HepG2 (cell line): Measurements from ENCODE around the gene SNX13. TPM values are rescaled to one million over a fixed set of nuclear protein-coding genes. Genes with fewer than 3 reads are reported as not detected.

Source experiments
- EP300 ChIP-seq, 3 experiments: sonication (generic) in 1 of 3; formaldehyde crosslinking in 1 of 3; IDR thresholded peaks; 2 replicates each; pipeline versions ENCODE4 v1.5.1 to v1.6.1; 2011 to 2020; ENCODE audit warnings: low read depth in 2 of 3, low read length in 2 of 3, borderline replicate concordance in 1 of 3, improper control_type of control experiment in 1 of 3, mild to moderate bottlenecking in 1 of 3, missing genetic modification reagents in 1 of 3, moderate library complexity in 1 of 3
- HNF4A ChIP-seq: sonication (generic); formaldehyde crosslinking; IDR thresholded peaks from 2 replicates; pipeline ENCODE4 v1.4.0; 2020; ENCODE audit warnings: missing genetic modification reagents
- ISL2 ChIP-seq: sonication (generic); formaldehyde crosslinking; IDR thresholded peaks from 2 replicates; pipeline ENCODE4 v1.5.0; 2020; ENCODE audit warnings: missing genetic modification reagents
- JUND ChIP-seq: sonication (generic); formaldehyde crosslinking; IDR thresholded peaks from 2 replicates; pipeline ENCODE4 v1.8.0; 2022; ENCODE audit warnings: mild to moderate bottlenecking, missing genetic modification reagents
- MYC ChIP-seq: sonication (generic); formaldehyde crosslinking; IDR thresholded peaks from 2 replicates; pipeline ENCODE4 v1.9.0; 2021; ENCODE audit warnings: missing genetic modification reagents, borderline replicate concordance
- PHF21A ChIP-seq: sonication (generic); formaldehyde crosslinking; IDR thresholded peaks from 2 replicates; pipeline ENCODE4 v1.5.0; 2020; ENCODE audit warnings: mild to moderate bottlenecking, missing genetic modification reagents
- POGZ ChIP-seq: sonication (generic); formaldehyde crosslinking; IDR thresholded peaks from 2 replicates; pipeline ENCODE4 v1.4.0; 2020; ENCODE audit warnings: mild to moderate bottlenecking, missing genetic modification reagents
- SAP130 ChIP-seq: IDR thresholded peaks from 2 replicates; pipeline ENCODE4 v1.6.1; 2016; ENCODE audit warnings: low read depth
- SIX1 ChIP-seq: sonication (generic); formaldehyde crosslinking; IDR thresholded peaks from 2 replicates; pipeline ENCODE4 v1.4.0; 2020; ENCODE audit warnings: missing genetic modification reagents, borderline replicate concordance
- SMC3 ChIP-seq: IDR thresholded peaks from 2 replicates; pipeline ENCODE4 v1.6.1; 2011; ENCODE audit warnings: low read length, improper control_type of control experiment
- ZMYM3 ChIP-seq: sonication (generic); formaldehyde crosslinking; IDR thresholded peaks from 2 replicates; pipeline ENCODE4 v1.5.1; 2020; ENCODE audit warnings: mild to moderate bottlenecking, missing genetic modification reagents
- ZNF792 ChIP-seq: IDR thresholded peaks from 2 replicates; pipeline ENCODE4 v1.6.1; 2016
- polyA plus RNA-seq, 8 experiments: library from polyadenylated mRNA; depleted of rRNA in 3 of 8; stranded (reverse) in 7 of 8; unstranded in 1 of 8; fragments of >200 nt; fragmentation: Illumina TruSeq in 4 of 8; extraction: Trizol in 4 of 8; gene quantifications; 2 replicates each; pipeline versions ENCODE4 v1.2.1 to v1.2.3, GENCODE V29; 2011 to 2016; ENCODE audit warnings: low read depth in 4 of 8, missing spikeins in 1 of 8, mixed read lengths in 1 of 8; ENCODE audit not compliant: insufficient read depth in 1 of 8
- total RNA-seq, 5 experiments: library from RNA; depleted of rRNA; stranded (reverse); fragments of >200 nt; fragmentation: Illumina TruSeq; extraction: Trizol; gene quantifications; 2 replicates each; pipeline ENCODE4 v1.2.3, GENCODE V29; 2016; ENCODE audit warnings: low read depth in 1 of 5
- TF ChIP-seq, protein P1 (sequence below): sonication (generic); formaldehyde crosslinking; IDR thresholded peaks from 2 replicates; pipeline ENCODE4 v1.4.0; 2020; ENCODE audit warnings: missing genetic modification reagents
- TF ChIP-seq, protein P2 (sequence below): IDR thresholded peaks from 2 replicates; pipeline ENCODE4 v1.6.1; 2016
- TF ChIP-seq, protein P3 (sequence below): IDR thresholded peaks from 2 replicates; pipeline ENCODE4 v1.6.1; 2016; ENCODE audit warnings: mild to moderate bottlenecking
- TF ChIP-seq, protein P4 (sequence below): sonication (generic); formaldehyde crosslinking; IDR thresholded peaks from 2 replicates; pipeline ENCODE4 v1.5.0; 2020; ENCODE audit warnings: missing genetic modification reagents
- TF ChIP-seq, protein P5 (sequence below): IDR thresholded peaks from 2 replicates; pipeline ENCODE4 v1.6.1; 2016; ENCODE audit warnings: low read depth, borderline replicate concordance
- TF ChIP-seq, protein P6 (sequence below): sonication (generic); formaldehyde crosslinking; IDR thresholded peaks from 2 replicates; pipeline ENCODE4 v1.4.0; 2020; ENCODE audit warnings: missing genetic modification reagents
- TF ChIP-seq, protein P7 (sequence below): sonication (generic); formaldehyde crosslinking; conservative IDR thresholded peaks from 2 replicates; pipeline ENCODE4 v1.4.0; 2020; ENCODE audit warnings: mild to moderate bottlenecking, missing genetic modification reagents, moderate library complexity

SNX13 gene
- total and polyA plus RNA-seq, 2 of the 13 experiments (the other 11 are each of a cell fraction or from before 2014, with no cell fraction given), result 14.3 to 32.3 TPM

DNA sequence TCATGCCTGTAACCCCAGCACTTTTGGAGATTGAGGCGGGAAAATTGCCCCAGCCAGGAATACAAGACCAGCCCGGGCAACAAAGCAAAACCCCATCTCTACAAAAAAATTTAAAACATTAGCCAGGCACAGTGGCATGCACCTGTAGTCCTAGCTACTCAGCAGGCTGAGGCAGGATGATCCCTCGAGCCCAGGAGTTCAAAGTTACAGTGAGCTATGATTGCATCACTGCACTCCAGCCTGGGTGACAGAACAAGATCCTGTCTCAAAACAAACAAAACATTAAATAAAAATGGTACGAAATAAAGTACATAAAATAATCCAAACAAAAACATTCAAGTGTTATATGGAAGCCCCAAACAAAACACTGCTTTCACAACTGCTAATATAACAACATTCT, 125.0 kb downstream of the SNX13 start (continued):
- TF ChIP-seq POGZ (CRISPR knock-in tag) (peak; percentile 63; the same call in 1 of the 2 replicates), ZMYM3 (peak; percentile 38; the same call in 1 of the 2 replicates), JUND (CRISPR knock-in tag) (0 out of 2 replicates have a peak, but pooled peaks have one; percentile 22), HNF4A (CRISPR knock-in tag) (peak; percentile 91), EP300 (IDR thresholded peaks at IDR 0.05; ENCODE audit: low read depth in 2 of 2, low read length in 2 of 2) (0 out of 4 replicates have a peak, but pooled peaks of 1 of the 2 experiments have one; percentile 34), EP300 (CRISPR knock-in tag; IDR thresholded peaks at IDR 0.05; ENCODE audit: borderline replicate concordance) (no peak), PHF21A (CRISPR knock-in tag) (peak; percentile 66), ZNF792 (CRISPR knock-in tag) (peak; percentile 41; the same call in 1 of the 2 replicates), ISL2 (CRISPR knock-in tag) (peak; percentile 77), SIX1 (CRISPR knock-in tag) (peak; percentile 52; the same call in 1 of the 2 replicates), SMC3 (no peak), MYC (CRISPR knock-in tag) (0 out of 2 replicates have a peak, but pooled peaks have one; percentile 20), SAP130 (CRISPR knock-in tag) (peak; percentile 60; the same call in 1 of the 2 replicates)
- TF ChIP-seq, protein P1, sequence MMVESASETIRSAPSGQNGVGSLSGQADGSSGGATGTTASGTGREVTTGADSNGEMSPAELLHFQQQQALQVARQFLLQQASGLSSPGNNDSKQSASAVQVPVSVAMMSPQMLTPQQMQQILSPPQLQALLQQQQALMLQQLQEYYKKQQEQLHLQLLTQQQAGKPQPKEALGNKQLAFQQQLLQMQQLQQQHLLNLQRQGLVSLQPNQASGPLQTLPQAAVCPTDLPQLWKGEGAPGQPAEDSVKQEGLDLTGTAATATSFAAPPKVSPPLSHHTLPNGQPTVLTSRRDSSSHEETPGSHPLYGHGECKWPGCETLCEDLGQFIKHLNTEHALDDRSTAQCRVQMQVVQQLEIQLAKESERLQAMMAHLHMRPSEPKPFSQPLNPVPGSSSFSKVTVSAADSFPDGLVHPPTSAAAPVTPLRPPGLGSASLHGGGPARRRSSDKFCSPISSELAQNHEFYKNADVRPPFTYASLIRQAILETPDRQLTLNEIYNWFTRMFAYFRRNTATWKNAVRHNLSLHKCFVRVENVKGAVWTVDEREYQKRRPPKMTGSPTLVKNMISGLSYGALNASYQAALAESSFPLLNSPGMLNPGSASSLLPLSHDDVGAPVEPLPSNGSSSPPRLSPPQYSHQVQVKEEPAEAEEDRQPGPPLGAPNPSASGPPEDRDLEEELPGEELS (CRISPR knock-in tag), result peak; percentile 86
- TF ChIP-seq, protein P2, sequence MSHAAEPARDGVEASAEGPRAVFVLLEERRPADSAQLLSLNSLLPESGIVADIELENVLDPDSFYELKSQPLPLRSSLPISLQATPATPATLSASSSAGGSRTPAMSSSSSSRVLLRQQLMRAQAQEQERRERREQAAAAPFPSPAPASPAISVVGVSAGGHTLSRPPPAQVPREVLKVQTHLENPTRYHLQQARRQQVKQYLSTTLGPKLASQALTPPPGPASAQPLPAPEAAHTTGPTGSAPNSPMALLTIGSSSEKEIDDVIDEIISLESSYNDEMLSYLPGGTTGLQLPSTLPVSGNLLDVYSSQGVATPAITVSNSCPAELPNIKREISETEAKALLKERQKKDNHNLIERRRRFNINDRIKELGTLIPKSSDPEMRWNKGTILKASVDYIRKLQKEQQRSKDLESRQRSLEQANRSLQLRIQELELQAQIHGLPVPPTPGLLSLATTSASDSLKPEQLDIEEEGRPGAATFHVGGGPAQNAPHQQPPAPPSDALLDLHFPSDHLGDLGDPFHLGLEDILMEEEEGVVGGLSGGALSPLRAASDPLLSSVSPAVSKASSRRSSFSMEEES (CRISPR knock-in tag), result peak; percentile 26; the same call in 1 of the 2 replicates
- TF ChIP-seq, protein P3, sequence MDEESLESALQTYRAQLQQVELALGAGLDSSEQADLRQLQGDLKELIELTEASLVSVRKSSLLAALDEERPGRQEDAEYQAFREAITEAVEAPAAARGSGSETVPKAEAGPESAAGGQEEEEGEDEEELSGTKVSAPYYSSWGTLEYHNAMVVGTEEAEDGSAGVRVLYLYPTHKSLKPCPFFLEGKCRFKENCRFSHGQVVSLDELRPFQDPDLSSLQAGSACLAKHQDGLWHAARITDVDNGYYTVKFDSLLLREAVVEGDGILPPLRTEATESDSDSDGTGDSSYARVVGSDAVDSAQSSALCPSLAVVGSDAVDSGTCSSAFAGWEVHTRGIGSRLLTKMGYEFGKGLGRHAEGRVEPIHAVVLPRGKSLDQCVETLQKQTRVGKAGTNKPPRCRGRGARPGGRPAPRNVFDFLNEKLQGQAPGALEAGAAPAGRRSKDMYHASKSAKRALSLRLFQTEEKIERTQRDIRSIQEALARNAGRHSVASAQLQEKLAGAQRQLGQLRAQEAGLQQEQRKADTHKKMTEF, result peak; percentile 49; the same call in 1 of the 2 replicates
- TF ChIP-seq, protein P4, sequence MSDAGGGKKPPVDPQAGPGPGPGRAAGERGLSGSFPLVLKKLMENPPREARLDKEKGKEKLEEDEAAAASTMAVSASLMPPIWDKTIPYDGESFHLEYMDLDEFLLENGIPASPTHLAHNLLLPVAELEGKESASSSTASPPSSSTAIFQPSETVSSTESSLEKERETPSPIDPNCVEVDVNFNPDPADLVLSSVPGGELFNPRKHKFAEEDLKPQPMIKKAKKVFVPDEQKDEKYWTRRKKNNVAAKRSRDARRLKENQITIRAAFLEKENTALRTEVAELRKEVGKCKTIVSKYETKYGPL (CRISPR knock-in tag), result peak; percentile 63; the same call in 1 of the 2 replicates
- TF ChIP-seq, protein P5, sequence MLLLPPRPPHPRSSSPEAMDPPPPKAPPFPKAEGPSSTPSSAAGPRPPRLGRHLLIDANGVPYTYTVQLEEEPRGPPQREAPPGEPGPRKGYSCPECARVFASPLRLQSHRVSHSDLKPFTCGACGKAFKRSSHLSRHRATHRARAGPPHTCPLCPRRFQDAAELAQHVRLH (CRISPR knock-in tag), result peak; percentile 39; the same call in 1 of the 2 replicates
- TF ChIP-seq, protein P6, sequence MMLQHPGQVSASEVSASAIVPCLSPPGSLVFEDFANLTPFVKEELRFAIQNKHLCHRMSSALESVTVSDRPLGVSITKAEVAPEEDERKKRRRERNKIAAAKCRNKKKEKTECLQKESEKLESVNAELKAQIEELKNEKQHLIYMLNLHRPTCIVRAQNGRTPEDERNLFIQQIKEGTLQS (CRISPR knock-in tag), result peak; percentile 92
- TF ChIP-seq, protein P7, sequence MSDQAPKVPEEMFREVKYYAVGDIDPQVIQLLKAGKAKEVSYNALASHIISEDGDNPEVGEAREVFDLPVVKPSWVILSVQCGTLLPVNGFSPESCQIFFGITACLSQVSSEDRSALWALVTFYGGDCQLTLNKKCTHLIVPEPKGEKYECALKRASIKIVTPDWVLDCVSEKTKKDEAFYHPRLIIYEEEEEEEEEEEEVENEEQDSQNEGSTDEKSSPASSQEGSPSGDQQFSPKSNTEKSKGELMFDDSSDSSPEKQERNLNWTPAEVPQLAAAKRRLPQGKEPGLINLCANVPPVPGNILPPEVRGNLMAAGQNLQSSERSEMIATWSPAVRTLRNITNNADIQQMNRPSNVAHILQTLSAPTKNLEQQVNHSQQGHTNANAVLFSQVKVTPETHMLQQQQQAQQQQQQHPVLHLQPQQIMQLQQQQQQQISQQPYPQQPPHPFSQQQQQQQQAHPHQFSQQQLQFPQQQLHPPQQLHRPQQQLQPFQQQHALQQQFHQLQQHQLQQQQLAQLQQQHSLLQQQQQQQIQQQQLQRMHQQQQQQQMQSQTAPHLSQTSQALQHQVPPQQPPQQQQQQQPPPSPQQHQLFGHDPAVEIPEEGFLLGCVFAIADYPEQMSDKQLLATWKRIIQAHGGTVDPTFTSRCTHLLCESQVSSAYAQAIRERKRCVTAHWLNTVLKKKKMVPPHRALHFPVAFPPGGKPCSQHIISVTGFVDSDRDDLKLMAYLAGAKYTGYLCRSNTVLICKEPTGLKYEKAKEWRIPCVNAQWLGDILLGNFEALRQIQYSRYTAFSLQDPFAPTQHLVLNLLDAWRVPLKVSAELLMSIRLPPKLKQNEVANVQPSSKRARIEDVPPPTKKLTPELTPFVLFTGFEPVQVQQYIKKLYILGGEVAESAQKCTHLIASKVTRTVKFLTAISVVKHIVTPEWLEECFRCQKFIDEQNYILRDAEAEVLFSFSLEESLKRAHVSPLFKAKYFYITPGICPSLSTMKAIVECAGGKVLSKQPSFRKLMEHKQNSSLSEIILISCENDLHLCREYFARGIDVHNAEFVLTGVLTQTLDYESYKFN (CRISPR knock-in tag), result peak; percentile 78
